Endothelial cell of umbilical vein (primary cell): ENCODE results near the gene CLNK. TPM values are rescaled to one million over a fixed set of nuclear protein-coding genes. Genes with fewer than 3 reads are reported as not detected.

ENCODE experiments used
- BruUV-seq: library from RNA; stranded (reverse); fragments of 400-500 nt; replicated peaks from 2 replicates; lab custom pipeline; 2021; lab: Mats Ljungman, UMichigan
- CTCF ChIA-PET: fragments of 300-600, 350-600 bp; sonication (Branson Sonifier 250); formaldehyde crosslinking; loops from one replicate; lab custom pipeline; 2021; ENCODE audit warnings: antibody characterized with exemption, inconsistent platforms; lab: Charles Lee
- POLR2A ChIA-PET: fragments of 300-600, 350-600 bp; sonication (Branson Sonifier 250); formaldehyde crosslinking; loops from one replicate; lab custom pipeline; 2021; ENCODE audit warnings: antibody characterized with exemption, inconsistent platforms; lab: Charles Lee
- DNase-seq: peaks from one replicate; pipeline ENCODE4 v3.0.0-alpha.2; 2011; ENCODE audit warnings: low read depth, low spot score
- FAIRE-seq: peaks from 2 replicates; lab custom pipeline; 2011; peaks lifted over from hg19 to GRCh38; lab: Jason Lieb, UNC
- H2AFZ ChIP-seq: 2 replicates; pipeline ENCODE4 v1.6.0; 2012; ENCODE audit warnings: low read depth, low read length, control low read depth, inconsistent platforms
- H3K27ac ChIP-seq: 2 replicates; pipeline ENCODE4 v1.5.1; 2011; ENCODE audit warnings: low read depth, mild to moderate bottlenecking, control low read depth, low read length, moderate library complexity; ENCODE audit not compliant: insufficient read depth
- H3K27me3 ChIP-seq, 2 experiments: 2 replicates each; pipeline versions ENCODE4 v1.6.0 to v1.6.1; 2011; ENCODE audit warnings: low read length in 2 of 2, mixed read lengths in 1 of 2; ENCODE audit not compliant: control insufficient read depth in 2 of 2, insufficient read depth in 2 of 2
- H3K36me3 ChIP-seq, 2 experiments: 2 replicates in 1 of 2; 3 replicates in 1 of 2; pipeline ENCODE4 v1.5.1; 2011; ENCODE audit warnings: low read length in 2 of 2, mild to moderate bottlenecking in 1 of 2, moderate library complexity in 1 of 2; ENCODE audit not compliant: control insufficient read depth in 2 of 2, insufficient read depth in 2 of 2; ENCODE audit errors: extremely low read depth in 1 of 2
- H3K4me1 ChIP-seq: 3 replicates; pipeline ENCODE4 v1.5.1; 2011; ENCODE audit warnings: mild to moderate bottlenecking, low read length; ENCODE audit not compliant: control insufficient read depth, insufficient read depth; ENCODE audit errors: extremely low read depth
- H3K4me2 ChIP-seq: 2 replicates; pipeline ENCODE4 v1.6.1; 2011; ENCODE audit warnings: low read length, control low read depth, mixed read lengths; ENCODE audit not compliant: insufficient read depth
- H3K4me3 ChIP-seq, 3 experiments: fragments of 200-600 bp in 1 of 3; sonication (generic), shearing (Covaris generic) in 1 of 3; replicated peaks in 1 of 3; 2 replicates each; pipeline ENCODE4 v1.5.1; 2011 to 2016; ENCODE audit warnings: control low read depth in 3 of 3, low read length in 3 of 3, mild to moderate bottlenecking in 2 of 3, inconsistent platforms in 1 of 3, low read depth in 1 of 3, moderate library complexity in 1 of 3; ENCODE audit not compliant: insufficient read depth in 1 of 3
- H3K79me2 ChIP-seq: 2 replicates; pipeline ENCODE4 v1.6.0; 2012; ENCODE audit warnings: low read length, inconsistent platforms; ENCODE audit not compliant: control insufficient read depth, insufficient read depth
- H3K9ac ChIP-seq: replicated peaks from 2 replicates; pipeline ENCODE3; 2011; ENCODE audit warnings: low read length, control low read depth; ENCODE audit not compliant: insufficient read depth; ENCODE audit errors: extremely low read depth
- H3K9me1 ChIP-seq: replicated peaks from 3 replicates; pipeline ENCODE4 v1.6.0; 2011; ENCODE audit warnings: mild to moderate bottlenecking, low read length; ENCODE audit not compliant: control insufficient read depth, insufficient read depth; ENCODE audit errors: extremely low read depth
- H3K9me3 ChIP-seq: replicated peaks from 2 replicates; pipeline ENCODE4 v1.5.1; 2012; ENCODE audit warnings: low read length, inconsistent platforms; ENCODE audit not compliant: control insufficient read depth, insufficient read depth
- H4K20me1 ChIP-seq: replicated peaks from 2 replicates; pipeline ENCODE3; 2011; ENCODE audit warnings: mild to moderate bottlenecking, low read length; ENCODE audit not compliant: control insufficient read depth, insufficient read depth; ENCODE audit errors: extremely low read depth
- EZH2 ChIP-seq: IDR thresholded peaks from 2 replicates; pipeline ENCODE4 v1.6.1; 2012; ENCODE audit warnings: borderline replicate concordance, low read depth, mild to moderate bottlenecking, moderate library complexity, low read length, inconsistent platforms; ENCODE audit not compliant: severe bottlenecking
- FOS ChIP-seq: IDR thresholded peaks from 2 replicates; pipeline ENCODE4 v1.6.1; 2011; ENCODE audit warnings: mild to moderate bottlenecking, low read length, moderate library complexity, borderline replicate concordance; ENCODE audit not compliant: insufficient read depth
- GATA2 ChIP-seq: IDR thresholded peaks from 2 replicates; pipeline ENCODE4 v1.7.0; 2011; ENCODE audit warnings: low read depth, mild to moderate bottlenecking, moderate library complexity, mixed read lengths, low read length; ENCODE audit not compliant: insufficient read length, insufficient read depth
- JUN ChIP-seq: IDR thresholded peaks from 2 replicates; pipeline ENCODE4 v1.6.1; 2011; ENCODE audit warnings: borderline replicate concordance, low read depth; ENCODE audit not compliant: insufficient read length, insufficient read depth
- MYC ChIP-seq: IDR thresholded peaks from one replicate; pipeline ENCODE4 v1.6.1; 2011; ENCODE audit warnings: mild to moderate bottlenecking, low read depth, low read length
- POLR2A ChIP-seq: IDR thresholded peaks from 2 replicates; pipeline ENCODE4 v1.6.1; 2012; ENCODE audit warnings: low read depth, mild to moderate bottlenecking, control low read depth, low read length
- POLR2AphosphoS5 ChIP-seq: IDR thresholded peaks from 2 replicates; pipeline ENCODE4 v1.6.1; 2012; ENCODE audit warnings: low read depth, mild to moderate bottlenecking, control low read depth, low read length, moderate library complexity; ENCODE audit not compliant: insufficient read depth
- dilution Hi-C: fragments of 300-500 bp; cut with MboI; formaldehyde crosslinking; loops from one replicate; pipeline ENCODE4 v1.15.0; 2019; ENCODE audit warnings: low sequenced_read_pairs; ENCODE audit not compliant: extremely low pct_ligation_motif_present
- intact Hi-C: fragments of 100-400 bp; cut with micrococcal nuclease; formaldehyde crosslinking; loops from one replicate; pipeline ENCODE4 v1.10.0; 2022
- polyA plus RNA-seq, 4 experiments: library from polyadenylated mRNA; depleted of rRNA in 3 of 4; stranded (reverse) in 3 of 4; unstranded in 1 of 4; fragments of >200 nt; gene quantifications; 2 replicates each; pipeline versions ENCODE4 v1.2.1 to v1.2.3, GENCODE V29; 2011 to 2012; ENCODE audit warnings: missing spikeins in 1 of 4
- total RNA-seq: library from RNA; stranded (reverse); gene quantifications from 2 replicates; pipeline ENCODE4 v1.2.3, GENCODE V29; 2021
- TF ChIP-seq, protein P1 (sequence below): IDR thresholded peaks from 2 replicates; pipeline ENCODE4 v1.6.1; 2011; ENCODE audit not compliant: insufficient read depth, insufficient read length
- TF ChIP-seq, protein P2 (sequence below), 2 donors: IDR thresholded peaks; 1 replicate in 1 of 2; 2 replicates in 1 of 2; pipeline ENCODE4 v1.5.1; 2011; ENCODE audit warnings: low read length in 2 of 2, mild to moderate bottlenecking in 2 of 2, moderate library complexity in 2 of 2, control low read depth in 1 of 2, inconsistent platforms in 1 of 2, low read depth in 1 of 2; ENCODE audit not compliant: insufficient read depth in 1 of 2; ENCODE audit errors: extremely low read depth in 1 of 2

CLNK gene
- total and polyA plus RNA-seq, 2 donors (not counting 3 experiments of a cell fraction or from before 2014, with no cell fraction given): not detected

DNA sequence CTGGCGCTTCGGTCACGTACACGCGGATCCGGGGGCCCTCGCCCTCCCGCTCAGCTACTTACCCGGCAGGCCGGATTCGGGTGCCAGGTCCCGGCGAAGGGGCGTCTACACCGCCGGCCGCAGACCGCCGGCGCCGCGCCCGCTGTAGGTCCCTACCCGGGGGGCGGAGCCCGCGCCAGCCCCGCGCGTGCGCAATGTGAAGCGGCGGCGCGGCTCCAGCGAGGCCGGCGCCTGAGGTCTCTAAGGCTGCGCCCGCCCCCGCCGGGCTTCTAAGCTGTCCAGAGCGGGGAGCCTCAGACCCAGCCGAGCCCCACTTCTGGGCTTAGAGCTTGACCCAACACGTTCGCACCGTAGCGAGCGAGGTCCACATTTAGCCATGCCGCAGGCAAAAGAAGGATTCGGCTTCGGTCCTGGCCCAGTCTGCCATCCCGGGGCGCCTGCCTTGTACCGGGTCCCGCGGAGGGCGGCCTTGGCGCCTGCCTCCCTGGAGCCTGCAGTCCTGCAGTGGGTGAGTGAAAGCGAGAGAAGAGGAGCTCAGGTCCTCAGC lies 227.2 kb downstream of the CLNK start, which contains the start of gene ZNF518B:
TSS of gene ZNF518B (minus strand) at position 172 of the 547 bp plus-strand sequence. CDS start 11,098 bp downstream, outside the sequence.
- peaks cover 6 to 7% of the 10 kb centered on the region in 2 experiments for H3K27me3 ChIP-seq
- no peak for TF ChIP-seq GATA2
- no peak for TF ChIP-seq FOS
- TF ChIP-seq POLR2AphosphoS5: peak; percentile 61
- TF ChIP-seq POLR2A: peak; percentile 62
- peak within 1 kb of the TSS; percentile 81 for H3K9ac ChIP-seq
- peak within 1 kb of the TSS; percentile 70 for H3K27ac ChIP-seq
- H3K4me1 ChIP-seq: peaks cover 24% of the 10 kb centered on the region
- peak; percentile 66 for DNase-seq
- no peaks in the 10 kb centered on the region for H3K9me1 ChIP-seq
- H3K79me2 ChIP-seq: peaks cover 31% of the 10 kb centered on the region
- ChIA-PET CTCF (interaction anchor here (0.7 to 2.4 kb wide), 8 partner anchors 23 to 438 kb away, joined by 3 to 12 read pairs (median 4); no protein-coding TSS in a partner anchor), POLR2A (interaction anchor here (2.1 kb wide), 1 partner anchor 340 kb away, joined by 8 read pairs; the partner anchor contains the start of gene WDR1)
- no peaks in the 10 kb centered on the region for H4K20me1 ChIP-seq
- BruUV-seq: no TSS peak
- dilution Hi-C loops (no loop called here), intact Hi-C loops (loop anchor here (2.0 to 5.0 kb wide), 2 partner anchors 341 to 385 kb away; partner anchors contain the start of gene WDR1)
- H3K4me2 ChIP-seq: peak within 1 kb of the TSS; percentile 94
- no peaks in the 10 kb centered on the region for H3K9me3 ChIP-seq
- peak; percentile 35 for FAIRE-seq
- peak within 1 kb of the TSS; percentile 36 to 81 (median 78) for H3K4me3 ChIP-seq
- H2AFZ ChIP-seq: peak within 1 kb of the TSS; percentile 96
- peaks cover 14 to 16% of the 10 kb centered on the region in 2 experiments for H3K36me3 ChIP-seq

DNA sequence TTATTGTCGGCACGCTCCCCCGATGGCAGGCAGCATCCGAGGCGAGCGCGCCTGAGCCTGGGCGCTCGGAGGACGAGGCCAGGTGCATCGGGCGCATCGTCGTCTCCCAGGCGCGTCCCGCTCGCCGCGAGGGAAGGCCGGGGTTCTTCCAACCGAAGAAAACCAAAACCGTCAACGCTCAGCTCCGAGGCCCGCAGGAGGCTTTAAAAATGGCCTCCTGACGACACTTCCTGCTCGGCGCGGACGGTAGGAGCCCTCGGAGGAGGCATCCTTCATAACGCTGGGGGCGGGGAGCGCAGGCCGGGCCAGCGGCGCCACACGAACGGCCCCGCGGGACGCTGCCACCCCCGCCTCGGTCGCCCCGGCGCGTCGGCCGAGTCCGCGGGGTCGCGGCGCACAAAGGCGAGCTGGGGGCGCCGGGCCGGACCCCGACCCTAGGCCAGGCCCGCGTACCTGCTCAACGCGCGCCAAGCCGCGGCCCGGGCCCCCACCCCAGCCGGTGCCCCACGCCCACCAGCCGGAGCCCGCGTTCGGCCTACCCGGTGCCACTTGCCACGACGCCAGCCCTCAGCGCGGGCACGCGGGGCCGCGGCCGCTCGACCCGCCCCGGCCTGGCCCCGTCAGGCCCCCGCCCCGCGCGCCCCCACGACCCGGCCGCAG lies 227.8 kb downstream of the CLNK start:
- no TSS peak for BruUV-seq
- Histone ChIP-seq H3K4me3 (peak overlapping the region; percentile 36 to 81 (median 78)), H3K36me3 (peaks cover 17 to 20% of the 10 kb centered on the region in 2 experiments), H3K9me1 (no peaks in the 10 kb centered on the region), H3K27ac (peak overlapping the region; percentile 70), H3K79me2 (peaks cover 35% of the 10 kb centered on the region), H3K9ac (peak overlapping the region; percentile 81), H3K27me3 (peaks cover under 1% of the 10 kb centered on the region in 2 experiments), H3K4me1 (peaks cover 24% of the 10 kb centered on the region), H2AFZ (peak overlapping the region; percentile 88), H3K4me2 (peak overlapping the region; percentile 94), H3K9me3 (no peaks in the 10 kb centered on the region), H4K20me1 (no peaks in the 10 kb centered on the region)
- FAIRE-seq: peak; percentile 81
- ChIA-PET POLR2A (interaction anchor here (2.1 kb wide), 1 partner anchor 339 kb away, joined by 8 read pairs; the partner anchor contains the start of gene WDR1), CTCF (interaction anchor here (1.3 to 2.4 kb wide), 4 partner anchors 79 to 299 kb away, joined by 3 to 10 read pairs (median 6); no protein-coding TSS in a partner anchor)
- TF ChIP-seq POLR2AphosphoS5 (no peak), JUN (no peak), FOS (no peak), EZH2 (no peak), POLR2A (no peak), GATA2 (no peak), MYC (no peak)
- TF ChIP-seq, protein P1, sequence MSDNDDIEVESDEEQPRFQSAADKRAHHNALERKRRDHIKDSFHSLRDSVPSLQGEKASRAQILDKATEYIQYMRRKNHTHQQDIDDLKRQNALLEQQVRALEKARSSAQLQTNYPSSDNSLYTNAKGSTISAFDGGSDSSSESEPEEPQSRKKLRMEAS: no peak
- TF ChIP-seq, protein P2, sequence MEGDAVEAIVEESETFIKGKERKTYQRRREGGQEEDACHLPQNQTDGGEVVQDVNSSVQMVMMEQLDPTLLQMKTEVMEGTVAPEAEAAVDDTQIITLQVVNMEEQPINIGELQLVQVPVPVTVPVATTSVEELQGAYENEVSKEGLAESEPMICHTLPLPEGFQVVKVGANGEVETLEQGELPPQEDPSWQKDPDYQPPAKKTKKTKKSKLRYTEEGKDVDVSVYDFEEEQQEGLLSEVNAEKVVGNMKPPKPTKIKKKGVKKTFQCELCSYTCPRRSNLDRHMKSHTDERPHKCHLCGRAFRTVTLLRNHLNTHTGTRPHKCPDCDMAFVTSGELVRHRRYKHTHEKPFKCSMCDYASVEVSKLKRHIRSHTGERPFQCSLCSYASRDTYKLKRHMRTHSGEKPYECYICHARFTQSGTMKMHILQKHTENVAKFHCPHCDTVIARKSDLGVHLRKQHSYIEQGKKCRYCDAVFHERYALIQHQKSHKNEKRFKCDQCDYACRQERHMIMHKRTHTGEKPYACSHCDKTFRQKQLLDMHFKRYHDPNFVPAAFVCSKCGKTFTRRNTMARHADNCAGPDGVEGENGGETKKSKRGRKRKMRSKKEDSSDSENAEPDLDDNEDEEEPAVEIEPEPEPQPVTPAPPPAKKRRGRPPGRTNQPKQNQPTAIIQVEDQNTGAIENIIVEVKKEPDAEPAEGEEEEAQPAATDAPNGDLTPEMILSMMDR (IDR thresholded peaks at IDR 0.05; ENCODE audit: extremely low read depth in 1 of 2, insufficient read depth in 1 of 2, low read depth in 1 of 2, low read length in 2 of 2): no peak
- peak; percentile 56 for DNase-seq
- dilution Hi-C loops (no loop called here), intact Hi-C loops (loop anchor here (1.0 to 5.0 kb wide), 3 partner anchors 74 to 384 kb away; partner anchors contain the start of gene WDR1)
